Lower lobe of right lung (tissue), 2 donors: ENCODE results near the gene UBE2L6. TPM values are rescaled to one million over a fixed set of nuclear protein-coding genes. Genes with fewer than 3 reads are reported as not detected.

Experiments used
- ATAC-seq, 2 donors: fragments of 200-7000 bp; cut with Tn5 transposase; one replicate each; pipeline ENCODE4 v1.9.1; 2020 to 2022; ENCODE audit warnings: mild to moderate bottlenecking in 2 of 2, moderate library complexity in 2 of 2
- DNase-seq: peaks from one replicate; pipeline ENCODE4 v3.0.0-alpha.2; 2020
- H3K27ac ChIP-seq: fragments of 200-600 bp; one replicate; pipeline ENCODE4 v1.8.0; 2022
- H3K27me3 ChIP-seq: fragments of 200-600 bp; one replicate; pipeline ENCODE4 v1.8.0; 2022; ENCODE audit warnings: low read depth
- H3K36me3 ChIP-seq: fragments of 200-600 bp; one replicate; pipeline ENCODE4 v1.8.0; 2022; ENCODE audit warnings: mild to moderate bottlenecking
- H3K4me1 ChIP-seq: fragments of 200-600 bp; one replicate; pipeline ENCODE4 v1.8.0; 2022
- H3K4me3 ChIP-seq: fragments of 200-600 bp; one replicate; pipeline ENCODE4 v1.8.0; 2022; ENCODE audit warnings: mild to moderate bottlenecking
- H3K9me3 ChIP-seq: fragments of 200-600 bp; one replicate; pipeline ENCODE4 v1.8.0; 2022
- CTCF ChIP-seq: fragments of 200-600 bp; IDR thresholded peaks from one replicate; pipeline ENCODE4 v1.8.0; 2022; ENCODE audit warnings: antibody characterized with exemption, mild to moderate bottlenecking
- intact Hi-C: fragments of 100-400 bp; cut with DNase I; formaldehyde crosslinking; loops from one replicate; pipeline ENCODE4 v1.11.0; 2022
- total RNA-seq: library from RNA; stranded (reverse); fragmentation: NEBNext Ultra II Directional; extraction: Animal tissue kit (Norgen Biotek cat#: 25700); gene quantifications from one replicate; pipeline ENCODE4 v1.2.1, GENCODE V29; 2021
- donor health status: DM: no; HTN: yes; CAD: no; lungs with severe emphysema.

Gene UBE2L6
- total RNA-seq, 1 donor from 2014 or later: 172 TPM

GRCh38 chr11:57585301-57585700, 17.8 kb upstream of the UBE2L6 start:
- TF ChIP-seq CTCF: no peak
- Histone ChIP-seq H3K9me3 (no peaks in the 10 kb centered on the region), H3K27ac (no peak overlapping the region), H3K4me3 (no peak overlapping the region), H3K36me3 (no peaks in the 10 kb centered on the region), H3K27me3 (no peaks in the 10 kb centered on the region), H3K4me1 (no peaks in the 10 kb centered on the region)
- DNase-seq (no peak), ATAC-seq (no peak)
- intact Hi-C loops: no loop called here

GRCh38 chr11:57584341-57584740, 16.9 kb upstream of the UBE2L6 start:
- Histone ChIP-seq H3K4me1 (no peaks in the 10 kb centered on the region), H3K36me3 (no peaks in the 10 kb centered on the region), H3K9me3 (no peaks in the 10 kb centered on the region), H3K4me3 (no peak overlapping the region), H3K27ac (no peak overlapping the region), H3K27me3 (no peaks in the 10 kb centered on the region)
- ATAC-seq (no peak), DNase-seq (no peak)
- no peak for TF ChIP-seq CTCF
- intact Hi-C loops: no loop called here

- DNase-seq: no peak
- no peaks in the 10 kb centered on the region for H3K9me3 ChIP-seq
- H3K4me3 ChIP-seq: no peak overlapping the region
- no peak for ATAC-seq
- peaks cover 7% of the 10 kb centered on the region for H3K27me3 ChIP-seq
- H3K4me1 ChIP-seq: peaks cover 5% of the 10 kb centered on the region
- H3K27ac ChIP-seq: no peak overlapping the region
- TF ChIP-seq CTCF: no peak
- H3K36me3 ChIP-seq: no peaks in the 10 kb centered on the region
- intact Hi-C loops: no loop called here
Observed at GRCh38 chr11:57574061-57574460, 6.6 kb upstream of the UBE2L6 start.

- Histone ChIP-seq H3K4me1 (peaks cover 17% of the 10 kb centered on the region), H3K9me3 (no peaks in the 10 kb centered on the region), H3K27me3 (peaks cover 7% of the 10 kb centered on the region), H3K27ac (no peak overlapping the region), H3K4me3 (no peak overlapping the region), H3K36me3 (no peaks in the 10 kb centered on the region)
- TF ChIP-seq CTCF: no peak
- ATAC-seq (no peak), DNase-seq (no peak)
- intact Hi-C loops: no loop called here
Observed at GRCh38 chr11:57571606-57572005, 4.1 kb upstream of the UBE2L6 start.

GRCh38 chr11:57568330-57568766, 876 bp upstream of the UBE2L6 start:
- peak overlapping the region; percentile 98 for H3K4me3 ChIP-seq
- H3K36me3 ChIP-seq: no peaks in the 10 kb centered on the region
- H3K4me1 ChIP-seq: peaks cover 32% of the 10 kb centered on the region
- no peaks in the 10 kb centered on the region for H3K27me3 ChIP-seq
- ATAC-seq (peak; percentile 10 to 15), DNase-seq (no peak)
- H3K9me3 ChIP-seq: no peaks in the 10 kb centered on the region
- H3K27ac ChIP-seq: peak overlapping the region; percentile 87
- intact Hi-C loops: loop anchor here (5.0 kb wide), 1 partner anchor 74 kb away; no protein-coding TSS in a partner anchor
- no peak for TF ChIP-seq CTCF
